DMS114 treated with DMSO at 0.1 percent for 48 hours (cell line): ENCODE data around the gene PICALM.
"Not testable (repeated sequence)": the region's sequence is repeated elsewhere in the genome, so short reads cannot be mapped to it uniquely, and the experiment has no call there.

Experiments used
- DNase-seq: peaks from one replicate; lab custom pipeline; 2025; ENCODE audit not compliant: unreplicated experiment; lab: John Stamatoyannopoulos, UW

PICALM gene

GRCh38 chr11:85947431-85948272 is 121.2 kb downstream of the PICALM start:
- no peak for DNase-seq

- DNase-seq, result no peak
These were observed 122.7 kb downstream of the PICALM start for GRCh38 chr11:85946221-85946620.

GRCh38 chr11:85945788-85946187 is 123.1 kb downstream of the PICALM start:
- DNase-seq, result no peak

GRCh38 chr11:85945296-85945695 is 123.6 kb downstream of the PICALM start:
- DNase-seq, result no peak

GRCh38 chr11:85941380-85941973 is 127.4 kb downstream of the PICALM start:
- DNase-seq, result no peak

- no peak for DNase-seq
These were observed 129.5 kb downstream of the PICALM start for GRCh38 chr11:85939099-85940015.

- DNase-seq, result no peak
These were observed 131.0 kb downstream of the PICALM start for GRCh38 chr11:85937835-85938234.

- no peak for DNase-seq
These were observed 133.1 kb downstream of the PICALM start for GRCh38 chr11:85935751-85936150.

- DNase-seq, result no peak
These were observed 134.2 kb downstream of the PICALM start for GRCh38 chr11:85934596-85935169.

GRCh38 chr11:85930879-85931366 is 138.0 kb downstream of the PICALM start:
- DNase-seq, result no peak

GRCh38 chr11:85926653-85927214 is 142.2 kb downstream of the PICALM start:
- not testable (repeated sequence) for DNase-seq

GRCh38 chr11:85923455-85923854 is 145.4 kb downstream of the PICALM start:
- no peak for DNase-seq

- DNase-seq, result no peak
These were observed 146.5 kb downstream of the PICALM start for GRCh38 chr11:85922367-85922766.

GRCh38 chr11:85918910-85919794 is 149.7 kb downstream of the PICALM start:
- no peak for DNase-seq

GRCh38 chr11:85914425-85914824 is 154.5 kb downstream of the PICALM start:
- no peak for DNase-seq

- no peak for DNase-seq
These were observed 155.4 kb downstream of the PICALM start for GRCh38 chr11:85913513-85913912.

- no peak for DNase-seq
These were observed 156.5 kb downstream of the PICALM start for GRCh38 chr11:85912414-85912813.
